ENCODE data around the gene CACNA1H.

- TF ChIP-seq CTCF (conservative IDR thresholded peaks at IDR 0.05; ENCODE audit: low read depth, low read length) (no peak), RAD21 (IDR thresholded peaks at IDR 0.05; ENCODE audit: low read length) (no peak), MXI1 (IDR thresholded peaks at IDR 0.05; ENCODE audit: borderline replicate concordance, low read depth, low read length) (no peak), POLR2A (IDR thresholded peaks at IDR 0.05; ENCODE audit: low read depth, low read length) (no peak), FOS (IDR thresholded peaks at IDR 0.05; ENCODE audit: low read depth, low read length) (no peak), USF2 (IDR thresholded peaks at IDR 0.05; ENCODE audit: low read depth, low read length) (no peak), RFX5 (IDR thresholded peaks at IDR 0.05; ENCODE audit: low read depth, low read length) (no peak)
Observed at GRCh38 chr16:1113889-1114526, 38.9 kb upstream of the CACNA1H start.
